Keratinocyte (primary cell): ENCODE data around the gene CPEB4. TPM values are rescaled to one million over a fixed set of nuclear protein-coding genes. Genes with fewer than 3 reads are reported as not detected.
A peak's percentile ranks its signal among the peaks of the same experiment; 100 is the strongest.

ENCODE experiments used
- DNase-seq: peaks from one replicate; pipeline ENCODE4 v3.0.0-alpha.2; 2011; ENCODE audit warnings: low read depth, missing footprints, low spot score
- FAIRE-seq: peaks from 2 replicates; lab custom pipeline; 2011; peaks lifted over from hg19 to GRCh38; lab: Jason Lieb, UNC
- H2AFZ ChIP-seq: 2 replicates; pipeline ENCODE4 v1.6.0; 2012; ENCODE audit warnings: low read length, control low read depth, inconsistent platforms; ENCODE audit not compliant: control insufficient read depth
- H3K27ac ChIP-seq: 2 replicates; pipeline ENCODE4 v1.5.1; 2011; ENCODE audit warnings: low read length; ENCODE audit not compliant: control insufficient read depth, insufficient read depth
- H3K27me3 ChIP-seq: 3 replicates; pipeline ENCODE4 v1.6.0; 2011; ENCODE audit warnings: low read length; ENCODE audit not compliant: control insufficient read depth, insufficient read depth; ENCODE audit errors: extremely low read depth
- H3K36me3 ChIP-seq, 2 experiments: 2 replicates in 1 of 2; 3 replicates in 1 of 2; pipeline ENCODE4 v1.5.1; 2011; ENCODE audit warnings: low read length in 2 of 2, mild to moderate bottlenecking in 1 of 2; ENCODE audit not compliant: control insufficient read depth in 2 of 2, insufficient read depth in 2 of 2; ENCODE audit errors: extremely low read depth in 1 of 2
- H3K4me1 ChIP-seq: 3 replicates; pipeline ENCODE4 v1.5.1; 2011; ENCODE audit warnings: low read length; ENCODE audit not compliant: control insufficient read depth, insufficient read depth; ENCODE audit errors: extremely low read depth
- H3K4me2 ChIP-seq: 3 replicates; pipeline ENCODE4 v1.6.0; 2011; ENCODE audit warnings: low read depth, low read length; ENCODE audit not compliant: control insufficient read depth, insufficient read depth; ENCODE audit errors: extremely low read depth
- H3K4me3 ChIP-seq, 3 experiments: fragments of 200-600 bp in 1 of 3; sonication (generic) in 1 of 3; 2 replicates in 2 of 3; 3 replicates in 1 of 3; pipeline ENCODE4 v1.5.1; 2011 to 2016; ENCODE audit warnings: low read length in 3 of 3, mild to moderate bottlenecking in 3 of 3, control low read depth in 2 of 3, inconsistent platforms in 1 of 3, low read depth in 1 of 3, mixed read lengths in 1 of 3, mixed run types in 1 of 3, moderate library complexity in 1 of 3; ENCODE audit not compliant: control insufficient read depth in 2 of 3, insufficient read depth in 2 of 3; ENCODE audit errors: extremely low read depth in 1 of 3
- H3K79me2 ChIP-seq: 2 replicates; pipeline ENCODE4 v1.6.0; 2012; ENCODE audit warnings: low read length; ENCODE audit not compliant: control insufficient read depth, insufficient read depth
- H3K9ac ChIP-seq: 3 replicates; pipeline ENCODE4 v1.6.0; 2011; ENCODE audit warnings: low read length; ENCODE audit not compliant: control insufficient read depth, insufficient read depth; ENCODE audit errors: extremely low read depth
- H3K9me1 ChIP-seq: 3 replicates; pipeline ENCODE4 v1.6.0; 2011; ENCODE audit warnings: low read length; ENCODE audit not compliant: control insufficient read depth, insufficient read depth; ENCODE audit errors: extremely low read depth
- H3K9me3 ChIP-seq: 2 replicates; pipeline ENCODE4 v1.5.1; 2012; ENCODE audit warnings: low read depth, low read length; ENCODE audit not compliant: control insufficient read depth
- H4K20me1 ChIP-seq: 3 replicates; pipeline ENCODE4 v1.6.0; 2011; ENCODE audit warnings: low read length; ENCODE audit not compliant: control insufficient read depth, insufficient read depth; ENCODE audit errors: extremely low read depth
- EZH2 ChIP-seq: IDR thresholded peaks from one replicate; pipeline ENCODE4 v1.6.1; 2012; ENCODE audit warnings: inconsistent platforms, mild to moderate bottlenecking, low read length, moderate library complexity
- dilution Hi-C: fragments of 300-500 bp; cut with MboI; formaldehyde crosslinking; loops from one replicate; pipeline ENCODE4 v1.7.0; 2020; ENCODE audit warnings: low sequenced_read_pairs; ENCODE audit not compliant: extremely low pct_ligation_motif_present
- polyA plus RNA-seq, 5 experiments: library from polyadenylated mRNA; depleted of rRNA in 3 of 5; stranded (reverse) in 3 of 5; stranded (forward) in 1 of 5; unstranded in 1 of 5; fragments of >200 nt; gene quantifications; 1 replicate in 1 of 5; 2 replicates in 3 of 5; 3 replicates in 1 of 5; pipeline versions ENCODE4 v1.2.1 to v1.2.3, GENCODE V29; 2011 to 2012; ENCODE audit warnings: missing spikeins in 2 of 5, low read depth in 1 of 5, low replicate concordance in 1 of 5
- TF ChIP-seq, protein P1 (sequence below), 3 experiments: IDR thresholded peaks in 1 of 3; conservative IDR thresholded peaks in 1 of 3; optimal IDR thresholded peaks in 1 of 3; 2 replicates in 2 of 3; 3 replicates in 1 of 3; pipeline versions ENCODE3 to v1.5.1; 2011; ENCODE audit warnings: low read length in 3 of 3, mild to moderate bottlenecking in 3 of 3, moderate library complexity in 2 of 3, control low read depth in 1 of 3, inconsistent platforms in 1 of 3; ENCODE audit not compliant: insufficient read depth in 2 of 3; ENCODE audit errors: extremely low read depth in 1 of 3

The CPEB4 gene
- polyA plus RNA-seq, 1 donor (not counting 4 experiments of a cell fraction or from before 2014, with no cell fraction given) = 13.8 TPM

DNA sequence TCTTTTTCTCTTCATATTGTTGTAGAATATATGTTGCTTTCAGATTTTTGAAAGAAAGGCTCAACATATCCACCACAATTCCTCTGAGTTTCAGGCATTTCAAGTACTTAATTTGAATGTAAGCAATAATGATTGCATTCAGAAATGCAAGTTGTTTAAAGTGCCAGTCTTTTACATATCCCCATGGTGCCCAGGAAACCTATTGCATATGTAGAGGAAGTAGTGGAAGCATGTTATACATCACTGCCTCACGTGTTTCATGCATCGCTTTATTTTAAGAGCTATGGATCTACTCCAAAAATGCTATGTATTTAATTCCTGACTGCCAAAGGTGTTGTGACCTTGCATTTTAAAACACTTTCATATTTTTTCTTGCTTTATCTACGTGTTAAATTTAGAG lies 28.1 kb downstream of the CPEB4 start:
- TF ChIP-seq, protein P1, sequence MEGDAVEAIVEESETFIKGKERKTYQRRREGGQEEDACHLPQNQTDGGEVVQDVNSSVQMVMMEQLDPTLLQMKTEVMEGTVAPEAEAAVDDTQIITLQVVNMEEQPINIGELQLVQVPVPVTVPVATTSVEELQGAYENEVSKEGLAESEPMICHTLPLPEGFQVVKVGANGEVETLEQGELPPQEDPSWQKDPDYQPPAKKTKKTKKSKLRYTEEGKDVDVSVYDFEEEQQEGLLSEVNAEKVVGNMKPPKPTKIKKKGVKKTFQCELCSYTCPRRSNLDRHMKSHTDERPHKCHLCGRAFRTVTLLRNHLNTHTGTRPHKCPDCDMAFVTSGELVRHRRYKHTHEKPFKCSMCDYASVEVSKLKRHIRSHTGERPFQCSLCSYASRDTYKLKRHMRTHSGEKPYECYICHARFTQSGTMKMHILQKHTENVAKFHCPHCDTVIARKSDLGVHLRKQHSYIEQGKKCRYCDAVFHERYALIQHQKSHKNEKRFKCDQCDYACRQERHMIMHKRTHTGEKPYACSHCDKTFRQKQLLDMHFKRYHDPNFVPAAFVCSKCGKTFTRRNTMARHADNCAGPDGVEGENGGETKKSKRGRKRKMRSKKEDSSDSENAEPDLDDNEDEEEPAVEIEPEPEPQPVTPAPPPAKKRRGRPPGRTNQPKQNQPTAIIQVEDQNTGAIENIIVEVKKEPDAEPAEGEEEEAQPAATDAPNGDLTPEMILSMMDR (optimal IDR thresholded peaks at IDR 0.05 in 1 of 3, IDR thresholded peaks at IDR 0.05 in 1 of 3, conservative IDR thresholded peaks at IDR 0.05 in 1 of 3; ENCODE audit: extremely low read depth in 1 of 3, insufficient read depth in 2 of 3, low read length in 3 of 3) = no peak
- no peak for TF ChIP-seq EZH2
- FAIRE-seq = no peak
- peaks cover 2% of the 10 kb centered on the region for H3K79me2 ChIP-seq
- no peak overlapping the region for H2AFZ ChIP-seq
- no peaks in the 10 kb centered on the region for H4K20me1 ChIP-seq
- no peaks in the 10 kb centered on the region for H3K9me1 ChIP-seq
- H3K4me1 ChIP-seq = peaks cover 20% of the 10 kb centered on the region
- dilution Hi-C loops = no loop called here
- H3K4me3 ChIP-seq = no peak overlapping the region
- no peaks in the 10 kb centered on the region for H3K27me3 ChIP-seq
- no peak for DNase-seq
- no peak overlapping the region for H3K4me2 ChIP-seq
- H3K36me3 ChIP-seq = no peaks in the 10 kb centered on the region
- H3K9ac ChIP-seq = no peak overlapping the region
- no peaks in the 10 kb centered on the region for H3K9me3 ChIP-seq
- no peak overlapping the region for H3K27ac ChIP-seq

DNA sequence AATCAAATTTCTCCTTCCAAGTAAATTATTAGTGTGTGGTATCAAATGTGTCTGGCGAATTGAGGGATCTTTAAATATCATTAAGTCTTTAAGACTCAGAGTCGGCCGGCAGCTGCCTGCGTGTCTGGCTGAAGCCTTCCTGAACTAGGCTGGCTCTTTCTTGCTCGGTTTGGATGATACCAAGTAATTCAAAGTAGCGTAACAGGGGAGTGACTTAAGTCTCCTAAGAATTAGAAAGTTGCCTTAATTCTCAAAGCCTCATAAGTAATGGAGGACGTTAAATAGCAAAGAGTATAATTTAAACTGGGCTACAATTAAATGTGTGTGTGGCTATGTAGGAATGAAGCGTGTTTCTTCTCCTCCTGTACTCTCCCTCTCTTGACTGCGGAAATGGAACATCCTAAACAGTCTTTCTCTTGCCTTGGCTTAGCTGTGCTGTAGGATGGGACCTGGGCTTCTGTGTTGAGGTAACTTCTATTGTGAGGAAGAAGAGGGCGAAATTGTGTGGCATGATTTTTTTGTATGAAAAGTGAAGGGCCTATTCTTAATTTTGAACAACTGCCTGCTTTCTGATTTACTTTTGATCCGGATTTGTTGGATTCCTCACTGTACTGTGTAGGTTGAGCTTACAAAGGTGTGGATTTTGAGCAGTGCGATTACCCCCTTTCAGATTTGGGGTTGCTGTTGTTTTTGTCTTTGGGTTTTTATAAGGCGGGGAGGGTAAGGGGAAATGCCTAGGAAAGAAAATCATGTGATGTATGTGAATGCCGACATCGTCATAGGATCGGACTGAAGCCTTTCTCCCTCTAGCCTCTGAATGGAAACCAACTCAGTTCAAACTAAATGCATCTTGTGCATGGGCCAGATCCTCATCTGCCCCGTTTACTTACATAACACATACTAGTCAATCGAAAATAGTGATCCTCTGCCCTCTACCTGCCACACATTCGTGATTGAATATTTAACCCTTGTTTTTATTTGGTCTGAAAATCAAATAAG lies 29.9 kb downstream of the CPEB4 start:
- H3K9me3 ChIP-seq = no peaks in the 10 kb centered on the region
- TF ChIP-seq EZH2 = no peak
- TF ChIP-seq, protein P1 (optimal IDR thresholded peaks at IDR 0.05 in 1 of 3, IDR thresholded peaks at IDR 0.05 in 1 of 3, conservative IDR thresholded peaks at IDR 0.05 in 1 of 3; ENCODE audit: extremely low read depth in 1 of 3, insufficient read depth in 2 of 3, low read length in 3 of 3) = no peak
- peaks cover 1 to 3% of the 10 kb centered on the region in 2 experiments for H3K36me3 ChIP-seq
- peak overlapping the region; percentile 86 for H2AFZ ChIP-seq
- dilution Hi-C loops = no loop called here
- H3K4me1 ChIP-seq = peaks cover 20% of the 10 kb centered on the region
- H3K9me1 ChIP-seq = no peaks in the 10 kb centered on the region
- H3K4me3 ChIP-seq = peak overlapping the region; percentile 46 to 99 (median 94)
- FAIRE-seq = peak; percentile 84
- H3K9ac ChIP-seq = peak overlapping the region; percentile 93
- DNase-seq = peak; percentile 42
- H4K20me1 ChIP-seq = no peaks in the 10 kb centered on the region
- peaks cover 2% of the 10 kb centered on the region for H3K79me2 ChIP-seq
- H3K4me2 ChIP-seq = peak overlapping the region; percentile 99
- no peaks in the 10 kb centered on the region for H3K27me3 ChIP-seq
- peak overlapping the region; percentile 99 for H3K27ac ChIP-seq
